ENCODE results near the gene MYO1G. TPM values are rescaled to one million over a fixed set of nuclear protein-coding genes. Genes with fewer than 3 reads are reported as not detected.

The MYO1G gene
- total RNA-seq, 6 experiments from 2014 or later = 0.92 to 4.5 (median 2.0) TPM

- ATAC-seq (peak in 1 of 4 donors; percentile 43), DNase-seq (no peak)
- no peaks in the 10 kb centered on the region for H3K36me3 ChIP-seq
- H3K27ac ChIP-seq = no peak overlapping the region
- WGBS (ENCODE audit: insufficient coverage, low coverage, low lambda C conversion rate, missing lambda C conversion rate) = 68% methylated on average over 3 of the region's 3 CpGs
- no peak for TF ChIP-seq CTCF (IDR thresholded peaks at IDR 0.05)
- no peak for TF ChIP-seq POLR2A (IDR thresholded peaks at IDR 0.05)
- no peaks in the 10 kb centered on the region for H3K27me3 ChIP-seq
- no peak overlapping the region for H3K4me3 ChIP-seq
- intact Hi-C loops (cut with DNase I) = no loop called here
- H3K9me3 ChIP-seq = no peaks in the 10 kb centered on the region
- peaks cover 0 to 22% (median 7%) of the 10 kb centered on the region in 4 donors for H3K4me1 ChIP-seq
Measured at GRCh38 chr7:45017253-45017652, 38.4 kb upstream of the MYO1G start.

DNA sequence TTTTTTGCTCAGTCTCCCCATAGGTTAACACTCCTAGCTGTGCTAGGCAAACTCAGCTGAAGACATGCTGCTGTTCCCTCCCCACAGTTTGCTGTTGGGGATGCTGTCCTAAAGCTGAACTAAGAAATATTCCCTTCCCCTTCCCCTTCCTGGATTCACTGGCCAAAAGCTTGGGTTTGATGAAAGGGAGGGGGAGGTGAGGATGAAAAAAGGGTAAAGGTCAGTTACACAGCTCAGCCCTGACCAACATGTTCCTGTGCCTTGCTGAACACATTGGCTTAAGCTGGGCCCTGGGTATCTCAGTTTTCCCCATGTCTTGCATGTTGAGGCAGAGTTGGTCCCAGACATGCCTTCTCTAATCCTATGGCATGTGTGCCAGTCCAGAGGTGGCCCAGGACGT lies 36.5 kb upstream of the MYO1G start:
- DNase-seq (no peak), ATAC-seq (peak; percentile 91 to 94 (median 93))
- Histone ChIP-seq H3K4me3 (no peak overlapping the region), H3K4me1 (peaks cover 0 to 14% (median 7%) of the 10 kb centered on the region in 4 donors), H3K36me3 (no peaks in the 10 kb centered on the region), H3K27ac (no peak overlapping the region), H3K27me3 (no peaks in the 10 kb centered on the region), H3K9me3 (no peaks in the 10 kb centered on the region)
- TF ChIP-seq CTCF (IDR thresholded peaks at IDR 0.05) (no peak), POLR2A (IDR thresholded peaks at IDR 0.05) (no peak)
- intact Hi-C loops (cut with DNase I) = no loop called here
- 60% methylated on average over 1 of the region's 1 CpG for WGBS (ENCODE audit: insufficient coverage, low coverage, low lambda C conversion rate, missing lambda C conversion rate)

GRCh38 chr7:45013465-45013967 lies 34.7 kb upstream of the MYO1G start:
- WGBS (ENCODE audit: insufficient coverage, low coverage, low lambda C conversion rate, missing lambda C conversion rate) = 71% methylated on average over 2 of the region's 2 CpGs
- Histone ChIP-seq H3K4me3 (no peak overlapping the region), H3K4me1 (peaks cover 0 to 19% (median 7%) of the 10 kb centered on the region in 4 donors), H3K27ac (no peak overlapping the region), H3K9me3 (no peaks in the 10 kb centered on the region), H3K27me3 (no peaks in the 10 kb centered on the region), H3K36me3 (no peaks in the 10 kb centered on the region)
- DNase-seq = no peak
- intact Hi-C loops (cut with DNase I) = no loop called here
- TF ChIP-seq CTCF (IDR thresholded peaks at IDR 0.05) (no peak), POLR2A (IDR thresholded peaks at IDR 0.05) (no peak)
- no peak for ATAC-seq

- no peaks in the 10 kb centered on the region for H3K9me3 ChIP-seq
Measured at GRCh38 chr7:45007571-45008328, 28.9 kb upstream of the MYO1G start.

More at GRCh38 chr7:45007571-45008328, 28.9 kb upstream of the MYO1G start:
- H3K27ac ChIP-seq = no peak overlapping the region
- no peaks in the 10 kb centered on the region for H3K27me3 ChIP-seq
- intact Hi-C loops (cut with DNase I) = no loop called here
- TF ChIP-seq POLR2A (IDR thresholded peaks at IDR 0.05) = no peak
- TF ChIP-seq CTCF (IDR thresholded peaks at IDR 0.05) = no peak
- DNase-seq (no peak), ATAC-seq (no peak)
- peaks cover 0 to 5% (median 0%) of the 10 kb centered on the region in 4 donors for H3K4me1 ChIP-seq
- WGBS (ENCODE audit: insufficient coverage, low coverage, low lambda C conversion rate, missing lambda C conversion rate) = 82% methylated on average over 4 of the region's 7 CpGs
- no peaks in the 10 kb centered on the region for H3K36me3 ChIP-seq
- H3K4me3 ChIP-seq = no peak overlapping the region

Data from right lobe of liver (tissue), 6 donors.